Measurements from ENCODE around the gene STK32A. TPM values are rescaled to one million over a fixed set of nuclear protein-coding genes. Genes with fewer than 3 reads are reported as not detected.
"Not testable (repeated sequence)": the region's sequence is repeated elsewhere in the genome, so short reads cannot be mapped to it uniquely, and the experiment has no call there.

Gene STK32A
- total and polyA plus RNA-seq, 9 of the 15 experiments (the other 6 are each of a cell fraction or from before 2014, with no cell fraction given) = not detected

DNA sequence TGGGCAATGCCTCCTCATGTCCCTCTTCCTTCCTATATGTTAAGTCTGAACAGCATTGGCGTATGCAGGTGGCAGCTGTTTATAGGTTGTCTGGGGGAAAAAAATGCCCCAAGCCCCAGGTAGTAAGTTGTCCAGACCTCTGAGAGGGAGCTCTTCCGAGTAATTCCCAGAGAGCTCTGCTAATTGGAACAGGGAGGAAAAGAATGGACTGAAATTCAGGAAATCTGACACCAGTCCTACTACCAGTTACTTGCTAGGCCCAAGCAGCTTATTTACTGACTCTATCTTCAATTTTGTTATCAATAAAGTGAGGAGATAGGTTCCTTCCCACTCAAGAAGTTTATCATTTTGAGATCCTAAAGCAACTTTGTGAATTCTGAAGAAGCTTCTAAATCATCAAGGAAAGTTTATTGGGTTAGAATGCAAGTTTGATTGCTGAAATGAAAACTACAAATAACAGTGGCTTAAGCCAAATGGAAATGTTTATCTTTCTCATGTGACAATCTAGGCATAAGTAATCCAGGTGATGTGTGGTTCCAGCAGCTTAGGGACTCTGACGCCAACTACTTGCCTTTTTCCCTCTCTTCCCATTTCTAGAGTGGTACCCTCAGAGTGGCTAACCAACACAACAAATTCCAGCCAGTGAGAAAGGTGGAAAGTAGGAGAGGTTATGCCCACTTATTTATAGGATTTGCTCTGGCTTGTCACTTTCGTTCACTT is 5.6 kb downstream of the STK32A start:
- H3K9ac ChIP-seq (ENCODE audit: insufficient read depth in 1 of 2, low read depth in 2 of 2, low read length in 2 of 2) = no peak overlapping the region
- no peak for DNase-seq (ENCODE audit: extremely low read depth in 1 of 4, low spot score in 3 of 4)
- no peaks in the 10 kb centered on the region for H3K27me3 ChIP-seq (ENCODE audit: control insufficient read depth in 2 of 2, insufficient read depth in 2 of 2, low read length in 2 of 2)
- no TSS peak for BruUV-seq (replicated peaks)
- intact Hi-C loops (cut with micrococcal nuclease) (no loop called here), in situ Hi-C loops (cut with MboI) (no loop called here)
- H3K36me3 ChIP-seq (ENCODE audit: control insufficient read depth, insufficient read depth, low read length) = no peaks in the 10 kb centered on the region
- no peaks in the 10 kb centered on the region for H3K79me2 ChIP-seq (ENCODE audit: control insufficient read depth, insufficient read depth, low read length)
- no peaks in the 10 kb centered on the region for H3K9me1 ChIP-seq (ENCODE audit: control insufficient read depth, insufficient read depth, low read length)
- no peaks in the 10 kb centered on the region for H3K4me1 ChIP-seq (replicated peaks in 1 of 2; ENCODE audit: control insufficient read depth in 2 of 2, insufficient read depth in 2 of 2, low read length in 2 of 2)
- no peak overlapping the region for H3K27ac ChIP-seq (ENCODE audit: extremely low read depth, low read depth, low read length)
- POLR2A ChIA-PET = no interaction called here
- H3K9me3 ChIP-seq (replicated peaks; ENCODE audit: control insufficient read depth, insufficient read depth, low read depth, low read length) = no peaks in the 10 kb centered on the region
- H3K4me3 ChIP-seq = no peak overlapping the region
- H4K20me1 ChIP-seq (replicated peaks; ENCODE audit: control insufficient read depth, insufficient read depth, low read length) = no peaks in the 10 kb centered on the region
- no peak overlapping the region for H2AFZ ChIP-seq (ENCODE audit: low read depth, low read length)
- no peak overlapping the region for H3K4me2 ChIP-seq (ENCODE audit: insufficient read depth, low read length)
- TF ChIP-seq HMG20A (CRISPR knock-in tag; conservative IDR thresholded peaks at IDR 0.05) (no peak), NELFE (IDR thresholded peaks at IDR 0.05; ENCODE audit: insufficient read depth, insufficient read length) (no peak), ZNF212 (CRISPR knock-in tag; IDR thresholded peaks at IDR 0.05) (no peak), RHOXF2B (CRISPR knock-in tag; conservative IDR thresholded peaks at IDR 0.05) (no peak), HCFC1 (IDR thresholded peaks at IDR 0.05; ENCODE audit: low read depth, low read length) (no peak), SNIP1 (IDR thresholded peaks at IDR 0.05; ENCODE audit: low read depth) (no peak)
- TF ChIP-seq, protein P1, sequence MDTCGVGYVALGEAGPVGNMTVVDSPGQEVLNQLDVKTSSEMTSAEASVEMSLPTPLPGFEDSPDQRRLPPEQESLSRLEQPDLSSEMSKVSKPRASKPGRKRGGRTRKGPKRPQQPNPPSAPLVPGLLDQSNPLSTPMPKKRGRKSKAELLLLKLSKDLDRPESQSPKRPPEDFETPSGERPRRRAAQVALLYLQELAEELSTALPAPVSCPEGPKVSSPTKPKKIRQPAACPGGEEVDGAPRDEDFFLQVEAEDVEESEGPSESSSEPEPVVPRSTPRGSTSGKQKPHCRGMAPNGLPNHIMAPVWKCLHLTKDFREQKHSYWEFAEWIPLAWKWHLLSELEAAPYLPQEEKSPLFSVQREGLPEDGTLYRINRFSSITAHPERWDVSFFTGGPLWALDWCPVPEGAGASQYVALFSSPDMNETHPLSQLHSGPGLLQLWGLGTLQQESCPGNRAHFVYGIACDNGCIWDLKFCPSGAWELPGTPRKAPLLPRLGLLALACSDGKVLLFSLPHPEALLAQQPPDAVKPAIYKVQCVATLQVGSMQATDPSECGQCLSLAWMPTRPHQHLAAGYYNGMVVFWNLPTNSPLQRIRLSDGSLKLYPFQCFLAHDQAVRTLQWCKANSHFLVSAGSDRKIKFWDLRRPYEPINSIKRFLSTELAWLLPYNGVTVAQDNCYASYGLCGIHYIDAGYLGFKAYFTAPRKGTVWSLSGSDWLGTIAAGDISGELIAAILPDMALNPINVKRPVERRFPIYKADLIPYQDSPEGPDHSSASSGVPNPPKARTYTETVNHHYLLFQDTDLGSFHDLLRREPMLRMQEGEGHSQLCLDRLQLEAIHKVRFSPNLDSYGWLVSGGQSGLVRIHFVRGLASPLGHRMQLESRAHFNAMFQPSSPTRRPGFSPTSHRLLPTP (IDR thresholded peaks at IDR 0.05; ENCODE audit: borderline replicate concordance, extremely low read depth, insufficient read length) = no peak
- TF ChIP-seq, protein P2, sequence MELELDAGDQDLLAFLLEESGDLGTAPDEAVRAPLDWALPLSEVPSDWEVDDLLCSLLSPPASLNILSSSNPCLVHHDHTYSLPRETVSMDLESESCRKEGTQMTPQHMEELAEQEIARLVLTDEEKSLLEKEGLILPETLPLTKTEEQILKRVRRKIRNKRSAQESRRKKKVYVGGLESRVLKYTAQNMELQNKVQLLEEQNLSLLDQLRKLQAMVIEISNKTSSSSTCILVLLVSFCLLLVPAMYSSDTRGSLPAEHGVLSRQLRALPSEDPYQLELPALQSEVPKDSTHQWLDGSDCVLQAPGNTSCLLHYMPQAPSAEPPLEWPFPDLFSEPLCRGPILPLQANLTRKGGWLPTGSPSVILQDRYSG (tag; conservative IDR thresholded peaks at IDR 0.05; ENCODE audit: low read depth) = no peak
- WGBS (ENCODE audit: insufficient coverage, low coverage, missing lambda C conversion rate) = 0% methylated on average over 4 of the region's 4 CpGs
- ATAC-seq = no peak
- CTCF ChIA-PET (ENCODE audit: low intra/inter-chr PET ratio) = no interaction called here
- FAIRE-seq = no peak

DNA sequence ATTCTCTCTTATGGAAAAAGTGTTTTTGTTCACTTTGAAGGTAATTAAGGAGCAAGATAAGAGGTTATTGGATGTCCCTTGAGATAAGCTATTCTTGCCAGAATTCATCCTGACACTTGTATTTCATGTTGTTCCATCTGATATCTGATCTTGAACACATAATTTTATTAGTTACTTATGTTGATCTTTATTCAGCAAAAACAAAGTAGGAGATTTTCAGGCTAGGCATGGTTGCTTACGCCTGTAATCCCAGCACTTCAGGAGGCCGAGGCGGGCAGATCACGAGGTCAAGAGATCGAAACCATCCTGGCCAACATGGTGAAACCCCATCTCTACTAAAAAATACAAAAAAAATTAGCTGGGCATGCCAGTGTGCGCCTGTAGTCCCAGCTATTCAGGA is 8.4 kb downstream of the STK32A start:
- DNase-seq (ENCODE audit: extremely low read depth in 1 of 4, low spot score in 3 of 4); H3K9ac ChIP-seq (ENCODE audit: insufficient read depth in 1 of 2, low read depth in 2 of 2, low read length in 2 of 2); FAIRE-seq; H3K36me3 ChIP-seq (ENCODE audit: control insufficient read depth, insufficient read depth, low read length); intact Hi-C loops (cut with micrococcal nuclease); CTCF ChIA-PET (ENCODE audit: low intra/inter-chr PET ratio); H3K4me2 ChIP-seq (ENCODE audit: insufficient read depth, low read length); H3K4me1 ChIP-seq (replicated peaks in 1 of 2; ENCODE audit: control insufficient read depth in 2 of 2, insufficient read depth in 2 of 2, low read length in 2 of 2); H4K20me1 ChIP-seq (replicated peaks; ENCODE audit: control insufficient read depth, insufficient read depth, low read length); POLR2A ChIA-PET; H3K27ac ChIP-seq (ENCODE audit: extremely low read depth, low read depth, low read length); BruUV-seq (replicated peaks); in situ Hi-C loops (cut with MboI); H3K9me1 ChIP-seq (ENCODE audit: control insufficient read depth, insufficient read depth, low read length); H3K4me3 ChIP-seq; ATAC-seq; H3K79me2 ChIP-seq (ENCODE audit: control insufficient read depth, insufficient read depth, low read length); H3K9me3 ChIP-seq (replicated peaks; ENCODE audit: control insufficient read depth, insufficient read depth, low read depth, low read length); H2AFZ ChIP-seq (ENCODE audit: low read depth, low read length); H3K27me3 ChIP-seq (ENCODE audit: control insufficient read depth in 2 of 2, insufficient read depth in 2 of 2, low read length in 2 of 2): not testable (repeated sequence)
- WGBS (ENCODE audit: insufficient coverage, low coverage, missing lambda C conversion rate) = 17% methylated on average over 1 of the region's 6 CpGs
